ENCODE data around the gene ATG14. TPM values are rescaled to one million over a fixed set of nuclear protein-coding genes. Genes with fewer than 3 reads are reported as not detected.
A peak's percentile ranks its signal among the peaks of the same experiment; 100 is the strongest.

ATG14 gene
- total RNA-seq, 2 donors from 2014 or later: 12.5 to 21.9 TPM

GRCh38 chr14:55417955-55418354 is 6.3 kb upstream of the ATG14 start:
- Histone ChIP-seq H3K36me3 (no peaks in the 10 kb centered on the region), H3K9me3 (no peaks in the 10 kb centered on the region), H3K4me3 (no peak overlapping the region), H3K4me1 (replicated peaks) (no peaks in the 10 kb centered on the region), H3K27me3 (replicated peaks; ENCODE audit: insufficient read depth) (no peaks in the 10 kb centered on the region), H3K27ac (no peak overlapping the region)
- no peak for DNase-seq (ENCODE audit: low spot score)
- TF ChIP-seq POLR2AphosphoS5 (IDR thresholded peaks at IDR 0.05): no peak
- no peak for TF ChIP-seq CTCF (IDR thresholded peaks at IDR 0.05)
- intact Hi-C loops (cut with DNase I): loop anchor here (10.0 kb wide), 1 partner anchor 143 kb away; the partner anchor contains the start of gene FBXO34

GRCh38 chr14:55416866-55417265 is 5.2 kb upstream of the ATG14 start:
- H3K27ac ChIP-seq: no peak overlapping the region
- no peak overlapping the region for H3K4me3 ChIP-seq
- intact Hi-C loops (cut with DNase I): loop anchor here (10.0 kb wide), 1 partner anchor 142 kb away; the partner anchor contains the start of gene FBXO34
- no peaks in the 10 kb centered on the region for H3K27me3 ChIP-seq (replicated peaks; ENCODE audit: insufficient read depth)
- no peak for TF ChIP-seq POLR2AphosphoS5 (IDR thresholded peaks at IDR 0.05)
- TF ChIP-seq CTCF (IDR thresholded peaks at IDR 0.05): no peak
- TF ChIP-seq POLR2A (IDR thresholded peaks at IDR 0.05): no peak
- DNase-seq (ENCODE audit: low spot score): no peak
- no peaks in the 10 kb centered on the region for H3K9me3 ChIP-seq
- H3K36me3 ChIP-seq: no peaks in the 10 kb centered on the region
- no peaks in the 10 kb centered on the region for H3K4me1 ChIP-seq (replicated peaks)
- WGBS: 36% methylated on average over 5 of the region's 5 CpGs

GRCh38 chr14:55414551-55414950 is 2.9 kb upstream of the ATG14 start:
- Histone ChIP-seq H3K36me3 (no peaks in the 10 kb centered on the region), H3K27ac (no peak overlapping the region), H3K4me1 (replicated peaks) (no peaks in the 10 kb centered on the region), H3K9me3 (no peaks in the 10 kb centered on the region), H3K4me3 (no peak overlapping the region), H3K27me3 (replicated peaks; ENCODE audit: insufficient read depth) (no peaks in the 10 kb centered on the region)
- 73% methylated on average over 3 of the region's 3 CpGs for WGBS
- TF ChIP-seq POLR2AphosphoS5 (IDR thresholded peaks at IDR 0.05): no peak
- no peak for TF ChIP-seq CTCF (IDR thresholded peaks at IDR 0.05)
- TF ChIP-seq POLR2A (IDR thresholded peaks at IDR 0.05): no peak
- no peak for DNase-seq (ENCODE audit: low spot score)
- intact Hi-C loops (cut with DNase I): loop anchor here (10.0 kb wide), 1 partner anchor 140 kb away; the partner anchor contains the start of gene FBXO34

GRCh38 chr14:55412676-55413075 is 1.0 kb upstream of the ATG14 start:
- Histone ChIP-seq H3K36me3 (no peaks in the 10 kb centered on the region), H3K9me3 (no peaks in the 10 kb centered on the region), H3K27me3 (replicated peaks; ENCODE audit: insufficient read depth) (no peaks in the 10 kb centered on the region), H3K4me1 (replicated peaks) (no peaks in the 10 kb centered on the region), H3K27ac (peak overlapping the region; percentile 79 to 86), H3K4me3 (no peak overlapping the region)
- peak; percentile 40 for DNase-seq (ENCODE audit: low spot score)
- intact Hi-C loops (cut with DNase I): loop anchor here (10.0 kb wide), 1 partner anchor 138 kb away; the partner anchor contains the start of gene FBXO34
- TF ChIP-seq POLR2A (IDR thresholded peaks at IDR 0.05): no peak
- TF ChIP-seq CTCF (IDR thresholded peaks at IDR 0.05): no peak
- peak; percentile 63 for TF ChIP-seq POLR2AphosphoS5 (IDR thresholded peaks at IDR 0.05)
- WGBS: 27% methylated on average over 5 of the region's 5 CpGs

GRCh38 chr14:55410876-55411275 is 754 bp downstream of the ATG14 start:
- H3K36me3 ChIP-seq: no peaks in the 10 kb centered on the region
- no peaks in the 10 kb centered on the region for H3K9me3 ChIP-seq
- TF ChIP-seq POLR2AphosphoS5 (IDR thresholded peaks at IDR 0.05) (no peak), CTCF (IDR thresholded peaks at IDR 0.05) (no peak), POLR2A (IDR thresholded peaks at IDR 0.05) (no peak)
- peak overlapping the region; percentile 68 to 99 for H3K4me3 ChIP-seq
- DNase-seq (ENCODE audit: low spot score): no peak
- H3K4me1 ChIP-seq (replicated peaks): no peaks in the 10 kb centered on the region
- H3K27me3 ChIP-seq (replicated peaks; ENCODE audit: insufficient read depth): no peaks in the 10 kb centered on the region
- intact Hi-C loops (cut with DNase I): loop anchor here (10.0 kb wide), 1 partner anchor 136 kb away; the partner anchor contains the start of gene FBXO34
- H3K27ac ChIP-seq: peak overlapping the region; percentile 79 to 86
- 10% methylated on average over 4 of the region's 4 CpGs for WGBS

Data from prostate gland (tissue), 2 donors.